Erythroblast (primary cell): Measurements from ENCODE around the gene NGF.

ENCODE experiments used
- DNase-seq, 2 experiments: peaks; one replicate each; lab custom pipeline; 2025; lab: John Stamatoyannopoulos, UW
- GATA1 ChIP-seq: IDR thresholded peaks from 2 replicates; pipeline ENCODE4 v1.6.1; 2011; ENCODE audit warnings: low read depth, mild to moderate bottlenecking, control low read depth, low read length, moderate library complexity
- POLR2A ChIP-seq: IDR thresholded peaks from 2 replicates; pipeline ENCODE4 v1.6.1; 2011; ENCODE audit warnings: mild to moderate bottlenecking, low read length

NGF gene

GRCh38 chr1:115262886-115263285 lies 75.2 kb downstream of the NGF start:
- TF ChIP-seq POLR2A: no peak
- TF ChIP-seq GATA1: no peak
- no peak for DNase-seq

- DNase-seq: no peak
- TF ChIP-seq GATA1 (no peak), POLR2A (no peak)
Measured at GRCh38 chr1:115261496-115261895, 76.6 kb downstream of the NGF start.

GRCh38 chr1:115258302-115258866 lies 79.7 kb downstream of the NGF start:
- DNase-seq: peak in 1 of 2 experiments; percentile 66

DNA sequence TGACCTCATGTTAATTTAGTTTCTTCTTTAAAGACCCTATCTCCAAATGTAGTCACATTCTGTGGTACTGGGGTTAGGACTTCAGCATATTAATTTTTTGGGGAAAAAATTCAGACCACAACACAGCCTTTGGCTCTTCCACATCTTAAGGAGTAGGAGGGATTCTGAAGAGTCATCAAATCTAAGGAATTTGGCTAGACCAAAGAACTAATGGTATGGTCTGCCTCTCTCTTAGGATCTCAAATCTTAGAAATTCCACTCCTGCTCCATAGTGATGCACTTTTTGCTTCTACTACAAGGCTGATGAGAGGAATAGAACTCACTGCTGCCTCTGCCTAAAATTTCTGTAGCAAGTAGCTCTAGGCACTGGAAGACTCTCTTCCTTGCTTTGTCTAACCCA lies 80.5 kb downstream of the NGF start:
- TF ChIP-seq GATA1 (no peak), POLR2A (no peak)

More at GRCh38 chr1:115258302-115258866, 79.7 kb downstream of the NGF start:
- TF ChIP-seq GATA1 (no peak), POLR2A (no peak)

GRCh38 chr1:115255154-115255553 lies 82.9 kb downstream of the NGF start:
- TF ChIP-seq GATA1: no peak
- TF ChIP-seq POLR2A: no peak
- DNase-seq: no peak

More for the DNA sequence above, 80.5 kb downstream of the NGF start:
- no peak for DNase-seq

- TF ChIP-seq GATA1: no peak
- no peak for TF ChIP-seq POLR2A
- no peak for DNase-seq
Measured at GRCh38 chr1:115252585-115252984, 85.5 kb downstream of the NGF start.

- no peak for TF ChIP-seq GATA1
- no peak for DNase-seq
Measured at GRCh38 chr1:115251856-115252255, 86.2 kb downstream of the NGF start.

GRCh38 chr1:115251340-115251748 lies 86.7 kb downstream of the NGF start:
- DNase-seq: no peak
- TF ChIP-seq GATA1: no peak
- no peak for TF ChIP-seq POLR2A

GRCh38 chr1:115246526-115246925 lies 91.5 kb downstream of the NGF start:
- TF ChIP-seq POLR2A (no peak), GATA1 (no peak)
- DNase-seq: no peak

GRCh38 chr1:115245227-115245626 lies 92.8 kb downstream of the NGF start:
- no peak for TF ChIP-seq POLR2A
- no peak for TF ChIP-seq GATA1
- DNase-seq: no peak

DNA sequence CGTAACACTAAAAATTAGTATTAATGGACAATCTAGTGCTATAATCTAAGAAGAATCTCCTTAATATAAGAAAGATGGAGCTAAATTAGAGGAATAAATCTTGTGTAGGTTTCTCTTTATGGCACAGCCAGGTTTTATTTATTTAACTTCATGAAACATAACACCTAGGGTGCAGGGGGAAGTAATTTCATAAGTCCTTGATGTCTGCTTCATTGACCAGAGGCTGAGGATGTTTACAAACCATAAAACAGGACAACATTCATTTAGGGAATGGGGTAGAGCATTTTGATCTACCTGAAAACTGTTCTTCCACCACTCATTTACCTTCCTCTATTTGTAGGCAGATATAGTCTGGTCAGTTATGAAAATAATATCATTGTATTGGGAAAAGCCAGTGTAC lies 95.5 kb downstream of the NGF start:
- no peak for TF ChIP-seq GATA1
- TF ChIP-seq POLR2A: no peak
- no peak for DNase-seq

- DNase-seq: no peak
- no peak for TF ChIP-seq GATA1
- TF ChIP-seq POLR2A: no peak
Measured at GRCh38 chr1:115241309-115241708, 96.7 kb downstream of the NGF start.

DNA sequence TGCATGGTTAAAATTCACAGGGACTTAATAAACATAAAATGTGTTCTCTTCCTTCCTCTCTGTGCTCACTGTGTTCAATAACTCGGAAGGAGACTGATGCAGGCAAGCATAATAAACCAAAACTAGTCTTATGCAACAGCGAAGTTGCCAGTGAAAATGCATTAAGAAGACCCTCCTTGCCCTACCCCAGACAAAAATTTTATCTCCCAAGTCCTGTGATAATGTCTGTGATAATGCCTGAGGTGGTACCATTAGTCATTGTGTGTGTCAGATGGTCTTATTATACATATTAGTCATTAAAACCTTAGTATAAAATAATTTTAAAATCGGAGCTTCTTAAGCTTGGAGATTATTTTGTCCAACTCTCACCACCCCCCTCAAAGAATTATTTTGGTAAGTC lies 97.8 kb downstream of the NGF start:
- no peak for DNase-seq
- no peak for TF ChIP-seq POLR2A
- TF ChIP-seq GATA1: no peak

- TF ChIP-seq POLR2A (no peak), GATA1 (no peak)
- no peak for DNase-seq
Measured at GRCh38 chr1:115239426-115239825, 98.6 kb downstream of the NGF start.

DNA sequence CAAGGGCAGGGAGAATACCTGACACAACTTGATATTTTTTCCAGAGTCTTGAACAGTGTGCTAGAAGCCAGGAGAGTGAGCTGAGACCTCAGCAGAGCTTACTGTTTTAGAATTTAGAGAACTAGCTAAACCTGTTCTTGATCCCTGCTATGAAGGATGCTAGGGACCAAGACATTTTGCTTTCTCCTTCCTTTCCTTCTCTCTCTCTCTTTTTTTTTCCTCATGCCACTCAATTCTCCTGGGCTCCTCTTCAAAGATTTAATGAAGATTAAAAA lies 99.0 kb downstream of the NGF start:
- no peak for DNase-seq
- TF ChIP-seq GATA1: no peak
- no peak for TF ChIP-seq POLR2A

DNA sequence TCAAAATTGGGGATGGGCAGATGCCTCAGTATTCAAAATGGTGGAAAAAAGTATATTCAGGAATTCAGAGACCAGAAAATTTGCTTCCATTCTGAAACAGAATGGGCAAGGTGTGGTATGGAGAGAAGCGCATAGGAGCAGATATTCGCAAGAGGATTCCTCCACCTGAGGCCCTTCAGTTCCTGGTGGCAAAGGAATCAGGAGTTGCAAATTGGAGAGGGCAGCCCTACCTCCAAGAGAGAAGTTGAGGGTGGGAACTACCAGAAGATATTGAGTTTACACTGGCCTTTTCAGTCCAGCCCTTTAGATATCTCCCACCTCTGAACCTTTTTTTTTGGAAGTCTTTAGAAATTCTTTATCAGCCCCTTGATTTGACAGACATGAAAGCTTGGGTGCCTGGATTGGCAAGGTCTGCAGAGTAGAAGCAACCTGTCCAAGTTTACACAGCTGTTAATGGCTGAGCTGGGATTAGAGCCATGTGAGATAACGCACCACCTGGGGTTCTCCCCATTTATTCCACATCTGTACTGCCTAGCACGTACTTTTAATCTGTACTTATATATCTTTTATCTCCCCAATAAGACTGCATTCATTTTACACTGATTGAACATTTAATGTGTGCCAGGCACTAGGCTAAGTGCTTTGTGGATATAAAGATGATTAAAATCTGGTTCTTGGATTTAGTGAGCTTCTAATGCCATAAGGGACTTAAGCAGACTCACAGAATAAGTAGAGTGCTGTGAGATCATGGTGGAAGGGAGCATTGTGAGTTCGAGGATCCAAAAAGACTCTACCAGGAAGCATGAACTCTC lies 99.5 kb downstream of the NGF start:
- no peak for DNase-seq
- no peak for TF ChIP-seq GATA1
- TF ChIP-seq POLR2A: no peak

DNA sequence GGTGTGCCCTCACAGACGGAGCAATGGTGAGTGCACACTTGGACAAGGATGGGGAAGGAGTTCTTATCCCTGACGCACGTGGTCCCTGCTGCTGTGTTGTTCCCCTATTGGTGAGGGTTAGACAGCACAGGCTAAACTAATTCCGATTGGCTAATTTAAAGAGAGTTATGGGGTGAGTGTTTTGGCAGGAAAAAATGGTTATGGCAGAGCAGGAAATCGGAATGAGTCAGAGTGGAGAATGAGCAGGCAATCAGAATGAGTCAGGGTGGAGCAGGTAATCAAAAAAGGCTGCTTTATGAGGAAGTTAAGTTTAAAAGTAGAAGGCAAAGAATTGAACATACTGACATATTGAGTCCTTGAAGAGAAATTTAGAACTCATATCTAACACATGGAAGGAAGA lies 100.5 kb downstream of the NGF start:
- DNase-seq: peak in 1 of 2 experiments; percentile 10
- TF ChIP-seq GATA1: no peak
- TF ChIP-seq POLR2A: no peak
